Subcutaneous preadipocyte (primary cell): ENCODE data around the gene P2RY12. TPM values are rescaled to one million over a fixed set of nuclear protein-coding genes. Genes with fewer than 3 reads are reported as not detected.

Experiments used
- total RNA-seq: library from RNA; depleted of rRNA; stranded (reverse); fragments of >200 nt; gene quantifications from 2 replicates; pipeline ENCODE4 v1.2.3, GENCODE V29; 2012

P2RY12 gene
- 0.37 TPM in 1 of 2 replicates, not detected in the other for total RNA-seq

DNA sequence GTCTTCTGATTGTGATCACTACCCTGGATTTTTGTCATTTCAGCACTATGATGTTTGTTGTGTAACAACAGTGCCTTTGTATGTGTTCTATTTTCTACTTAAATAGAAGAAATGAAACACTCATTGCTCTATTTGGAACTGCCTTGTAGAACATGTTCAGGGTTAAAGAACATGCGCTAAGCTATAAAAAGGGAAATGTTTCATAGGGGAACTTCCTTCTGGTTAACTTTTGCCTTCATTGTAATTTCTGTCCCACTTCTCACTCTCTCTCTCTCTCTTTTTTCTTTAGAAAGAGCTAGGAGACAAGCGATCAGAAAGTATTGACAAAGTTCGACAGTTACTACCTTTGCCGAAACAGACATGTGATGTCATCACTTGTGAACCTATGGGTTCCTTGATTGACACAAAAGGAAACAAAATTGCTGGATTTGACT lies at the start of gene P2RY12:
TSS of gene P2RY12 (minus strand) at position 13 of the 434 bp plus-strand sequence. CDS start 45,908 bp downstream, outside the sequence.

DNA sequence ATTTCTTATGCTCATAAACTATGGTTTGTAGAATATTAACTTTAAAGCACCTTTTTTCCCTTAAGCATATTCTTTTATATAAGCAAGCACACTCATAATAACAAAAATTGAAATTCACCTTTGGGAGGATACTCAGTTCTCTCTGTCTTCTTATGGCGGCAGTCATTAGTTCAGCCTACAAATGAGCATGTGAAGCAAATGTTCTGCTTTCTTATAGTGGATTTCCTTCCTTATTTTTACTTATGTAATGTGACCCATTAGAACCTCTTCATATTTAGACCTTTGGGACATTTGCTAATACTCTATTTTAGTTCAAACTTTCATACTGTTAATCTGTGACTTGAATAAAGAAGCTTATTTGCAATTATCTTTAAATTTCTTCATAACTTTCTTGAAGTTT lies 55.2 kb downstream of the P2RY12 start, which contains the start of gene P2RY13:
TSS of gene P2RY13 (minus strand) at position 187 of the 400 bp plus-strand sequence. CDS start at position 166, 21 bp downstream.

GRCh38 chr3:151316267-151316991 lies 68.1 kb downstream of the P2RY12 start, which contains the start of gene GPR87:
Gene GPR87 (minus strand): TSS chr3:151316820. CDS start chr3:151300100, 16,720 bp downstream.

Other genes starting within 250 kb of the P2RY12 start
- not detected in 2 replicates for gene GPR171, start 181.5 kb downstream of the P2RY12 start, total RNA-seq
- not detected in 2 replicates for gene P2RY14, start 106.2 kb downstream of the P2RY12 start, total RNA-seq
- gene GPR87, start 67.9 kb downstream of the P2RY12 start, total RNA-seq = not detected in 2 replicates
- not detected in 2 replicates for gene P2RY13, start 55.2 kb downstream of the P2RY12 start, total RNA-seq
- gene IGSF10, start 76.3 kb upstream of the P2RY12 start, total RNA-seq = under 0.01 TPM in 2 replicates